HepG2 (cell line): ENCODE data around the gene PMEPA1. TPM values are rescaled to one million over a fixed set of nuclear protein-coding genes. Genes with fewer than 3 reads are reported as not detected.

Source experiments
- ATAC-seq: fragments of 200-7000 bp; cut with Tn5 transposase; 3 replicates; pipeline ENCODE4 v1.9.1; 2020; ENCODE audit warnings: mild to moderate bottlenecking, moderate library complexity
- BruUV-seq: library from RNA; stranded (reverse); fragments of 400-500 nt; replicated peaks from 2 replicates; lab custom pipeline; 2021; lab: Mats Ljungman, UMichigan
- CTCF ChIA-PET: fragments of 300-600 bp; formaldehyde crosslinking; extraction: SDS; loops from one replicate; lab custom pipeline; 2021; ENCODE audit warnings: low total read pairs, inconsistent platforms, low intra/inter-chr PET ratio; lab: Yijun Ruan, JAX
- POLR2A ChIA-PET: fragments of 350-600 bp; sonication (Branson Sonifier 250); formaldehyde crosslinking; loops from one replicate; lab custom pipeline; 2020; ENCODE audit warnings: antibody characterized with exemption, inconsistent platforms; lab: Yijun Ruan, JAX
- DNase-seq: peaks from one replicate; pipeline ENCODE4 v3.0.0-alpha.2; 2015; ENCODE audit warnings: low spot score
- FAIRE-seq: peaks from 3 replicates; lab custom pipeline; 2011; peaks lifted over from hg19 to GRCh38; lab: Jason Lieb, UNC
- H2AFZ ChIP-seq: one replicate; pipeline ENCODE4 v1.6.1; 2011; ENCODE audit warnings: low read length, inconsistent platforms
- H3K27ac ChIP-seq: fragments of 300-600 bp; 3 replicates; pipeline ENCODE4 v1.8.0; 2011; ENCODE audit warnings: mixed run types, mild to moderate bottlenecking, mixed read lengths, low read length, inconsistent platforms; ENCODE audit not compliant: insufficient read depth; ENCODE audit errors: extremely low read length
- H3K27me3 ChIP-seq, 2 experiments: fragments of 200-600 bp in 1 of 2; 2 replicates in 1 of 2; 3 replicates in 1 of 2; pipeline versions ENCODE4 v1.6.0 to v1.8.0; 2011; ENCODE audit warnings: low read length in 2 of 2, mild to moderate bottlenecking in 2 of 2, moderate library complexity in 2 of 2, inconsistent platforms in 1 of 2; ENCODE audit not compliant: insufficient read depth in 2 of 2, control insufficient read depth in 1 of 2
- H3K36me3 ChIP-seq, 2 experiments: fragments of 200-600 bp in 1 of 2; replicated peaks in 1 of 2; 2 replicates in 1 of 2; 3 replicates in 1 of 2; pipeline versions ENCODE4 v1.5.1 to v1.8.0; 2011; ENCODE audit warnings: low read length in 2 of 2, inconsistent platforms in 1 of 2; ENCODE audit not compliant: insufficient read depth in 2 of 2, control insufficient read depth in 1 of 2
- H3K4me1 ChIP-seq: 2 replicates; pipeline ENCODE4 v1.5.1; 2012; ENCODE audit warnings: low read length, inconsistent platforms; ENCODE audit not compliant: insufficient read depth
- H3K4me2 ChIP-seq: 2 replicates; pipeline ENCODE4 v1.6.0; 2011; ENCODE audit warnings: low read depth, low read length, inconsistent platforms
- H3K4me3 ChIP-seq, 3 experiments: fragments of 200-600 bp in 1 of 3; sonication (generic), shearing (Covaris generic) in 1 of 3; replicated peaks in 1 of 3; 2 replicates each; pipeline ENCODE4 v1.5.1; 2011 to 2016; ENCODE audit warnings: low read length in 3 of 3, inconsistent platforms in 2 of 3, low read depth in 2 of 3, mild to moderate bottlenecking in 2 of 3, control low read depth in 1 of 3, mixed read lengths in 1 of 3; ENCODE audit not compliant: insufficient read depth in 1 of 3
- H3K79me2 ChIP-seq: one replicate; pipeline ENCODE4 v1.6.1; 2011; ENCODE audit warnings: low read length, inconsistent platforms; ENCODE audit not compliant: insufficient read depth
- H3K9ac ChIP-seq: 2 replicates; pipeline ENCODE4 v1.6.0; 2011; ENCODE audit warnings: mild to moderate bottlenecking, low read depth, low read length, inconsistent platforms; ENCODE audit not compliant: insufficient read depth
- H3K9me3 ChIP-seq: 2 replicates; pipeline ENCODE4 v1.5.1; 2012; ENCODE audit warnings: mild to moderate bottlenecking, low read length
- H4K20me1 ChIP-seq: 2 replicates; pipeline ENCODE4 v1.6.0; 2011; ENCODE audit warnings: inconsistent platforms, mild to moderate bottlenecking, low read length, moderate library complexity; ENCODE audit not compliant: insufficient read depth
- MAFG ChIP-seq: sonication (generic); formaldehyde crosslinking; IDR thresholded peaks from 2 replicates; pipeline ENCODE4 v1.5.1; 2020; ENCODE audit warnings: mild to moderate bottlenecking, missing genetic modification reagents
- MAFK ChIP-seq, 2 experiments: IDR thresholded peaks in 1 of 2; conservative IDR thresholded peaks in 1 of 2; 2 replicates each; pipeline ENCODE4 v1.6.1; 2011; ENCODE audit warnings: improper control_type of control experiment in 2 of 2, low read length in 2 of 2
- NFE2L2 ChIP-seq: fragments of 150-350 bp; IDR thresholded peaks from 2 replicates; pipeline ENCODE4 v1.6.1; 2014; ENCODE audit warnings: low read length
- SNAI1 ChIP-seq: sonication (generic); formaldehyde crosslinking; IDR thresholded peaks from 2 replicates; pipeline ENCODE4 v1.5.0; 2020; ENCODE audit warnings: mild to moderate bottlenecking, missing genetic modification reagents, borderline replicate concordance
- WGBS: methylation state at CpG from one replicate; pipeline ENCODE4 v1.1.6; 2017; ENCODE audit warnings: low lambda C conversion rate; 5-methylcytosine and 5-hydroxymethylcytosine counted together
- in situ Hi-C: cut with HindIII; loops from 2 replicates; pipeline ENCODE4 v1.10.0; 2017; ENCODE audit warnings: low pct_unique_long_range_greater_than_20kb; ENCODE audit not compliant: extremely low pct_ligation_motif_present
- intact Hi-C: fragments of 100-400 bp; cut with micrococcal nuclease; formaldehyde crosslinking; loops from one replicate; pipeline ENCODE4 v1.10.0; 2022; ENCODE audit not compliant: unreplicated experiment
- polyA plus RNA-seq, 8 experiments: library from polyadenylated mRNA; depleted of rRNA in 3 of 8; stranded (reverse) in 7 of 8; unstranded in 1 of 8; fragments of >200 nt; fragmentation: Illumina TruSeq in 4 of 8; extraction: Trizol in 4 of 8; gene quantifications; 2 replicates each; pipeline versions ENCODE4 v1.2.1 to v1.2.3, GENCODE V29; 2011 to 2016; ENCODE audit warnings: low read depth in 4 of 8, missing spikeins in 1 of 8, mixed read lengths in 1 of 8; ENCODE audit not compliant: insufficient read depth in 1 of 8
- total RNA-seq, 5 experiments: library from RNA; depleted of rRNA; stranded (reverse); fragments of >200 nt; fragmentation: Illumina TruSeq; extraction: Trizol; gene quantifications; 2 replicates each; pipeline ENCODE4 v1.2.3, GENCODE V29; 2016; ENCODE audit warnings: low read depth in 1 of 5

PMEPA1 gene
- total and polyA plus RNA-seq, 2 of the 13 experiments (the other 11 are each of a cell fraction or from before 2014, with no cell fraction given): not detected

DNA sequence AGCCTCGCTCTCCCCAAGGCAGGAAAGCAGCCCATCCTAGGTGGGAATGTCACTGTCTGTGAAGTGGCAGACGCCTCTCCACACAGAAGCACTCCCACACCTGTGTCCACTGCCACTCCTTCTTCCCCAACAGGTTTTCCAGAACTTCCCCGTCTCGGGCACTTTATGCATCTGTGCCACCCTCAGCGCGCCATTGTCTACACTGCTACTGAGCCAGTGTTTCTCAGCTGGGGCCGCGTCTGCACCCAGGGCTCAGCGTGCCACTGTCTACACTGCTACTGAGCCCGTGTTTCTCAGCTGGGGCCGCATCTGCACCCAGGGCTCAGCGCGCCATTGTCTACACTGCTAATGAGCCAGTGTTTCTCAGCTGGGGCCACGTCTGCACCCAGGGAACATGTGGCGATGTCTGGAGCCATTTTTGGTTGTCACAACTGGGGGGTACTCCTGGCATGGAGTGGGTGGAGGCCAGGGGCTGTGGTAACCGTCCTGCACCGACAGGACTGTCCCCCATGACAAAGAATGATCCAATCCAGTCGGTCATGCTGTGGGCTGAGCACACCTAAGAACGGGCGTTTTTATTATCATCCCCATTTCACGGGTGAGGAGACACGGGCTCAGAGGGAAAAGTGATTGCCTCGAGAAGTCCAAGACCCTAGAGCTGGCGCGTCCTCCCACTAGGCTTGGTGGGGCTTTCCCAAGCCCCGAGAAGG is 47.9 kb downstream of the PMEPA1 start:
- Histone ChIP-seq H4K20me1 (no peaks in the 10 kb centered on the region), H3K4me1 (peaks cover 13% of the 10 kb centered on the region), H3K36me3 (no peaks in the 10 kb centered on the region), H2AFZ (no peak overlapping the region), H3K4me2 (no peak overlapping the region), H3K9me3 (no peaks in the 10 kb centered on the region), H3K4me3 (no peak overlapping the region), H3K27me3 (peaks cover 27 to 99% of the 10 kb centered on the region in 2 experiments), H3K9ac (no peak overlapping the region), H3K27ac (no peak overlapping the region), H3K79me2 (no peaks in the 10 kb centered on the region)
- no TSS peak for BruUV-seq
- 32% methylated on average over 26 of the region's 26 CpGs for WGBS
- no peak for FAIRE-seq
- no peak for ATAC-seq
- ChIA-PET POLR2A (no interaction called here), CTCF (no interaction called here)
- TF ChIP-seq MAFG (CRISPR knock-in tag) (no peak), NFE2L2 (no peak)
- DNase-seq: no peak
- intact Hi-C loops: no loop called here
- in situ Hi-C loops: no loop called here

DNA sequence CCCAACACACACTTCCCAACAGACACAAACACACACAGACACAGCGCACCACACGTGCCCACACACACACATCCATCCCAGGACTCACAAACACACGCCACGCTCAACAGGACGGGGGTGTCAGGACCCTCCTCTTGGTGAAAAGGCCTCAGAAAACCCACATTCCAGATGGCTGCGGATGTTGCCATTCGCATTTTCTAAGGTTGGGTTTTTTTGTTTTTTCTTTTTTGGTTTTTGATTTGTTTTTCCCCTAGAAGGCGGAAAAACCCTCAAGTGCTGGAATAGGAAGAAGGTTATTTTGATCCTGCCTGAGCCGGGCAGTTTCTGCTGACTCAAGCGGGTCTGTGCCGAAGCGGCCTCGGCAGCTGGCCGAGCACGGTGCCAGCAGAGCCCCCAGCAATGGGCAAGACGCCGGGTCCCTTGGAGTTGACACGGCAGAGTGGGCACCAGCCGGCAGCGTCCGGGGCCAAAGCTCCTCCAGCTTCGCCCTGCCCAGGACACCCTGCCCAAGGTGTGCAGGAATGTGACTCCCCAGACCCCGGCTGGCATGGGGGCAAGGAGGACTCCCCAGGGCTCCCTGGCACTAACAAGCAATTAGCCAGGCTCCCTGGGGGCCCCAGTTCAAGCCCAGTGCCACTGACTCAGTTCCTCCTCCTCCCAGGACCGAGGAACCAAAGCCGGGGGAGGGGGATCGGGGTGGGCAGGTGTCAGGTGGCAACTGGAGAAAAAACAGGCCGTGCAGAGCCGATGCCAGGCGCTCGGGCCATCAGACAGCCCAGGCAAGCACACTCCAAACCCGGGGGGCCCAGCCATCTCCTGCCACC is 48.7 kb downstream of the PMEPA1 start:
- no peaks in the 10 kb centered on the region for H4K20me1 ChIP-seq
- no peaks in the 10 kb centered on the region for H3K79me2 ChIP-seq
- peaks cover 30 to 99% of the 10 kb centered on the region in 2 experiments for H3K27me3 ChIP-seq
- intact Hi-C loops: no loop called here
- no peak overlapping the region for H2AFZ ChIP-seq
- no peak overlapping the region for H3K27ac ChIP-seq
- DNase-seq: no peak
- no peak overlapping the region for H3K4me3 ChIP-seq
- BruUV-seq: no TSS peak
- H3K4me1 ChIP-seq: peaks cover 13% of the 10 kb centered on the region
- TF ChIP-seq SNAI1: no peak
- TF ChIP-seq MAFK (conservative IDR thresholded peaks at IDR 0.05 in 1 of 2, IDR thresholded peaks at IDR 0.05 in 1 of 2; ENCODE audit: low read length in 2 of 2): peak in 1 of 2 experiments; percentile 29; a peak in 2 of 4 replicates
- TF ChIP-seq, all 625 proteins: peak for 1
- in situ Hi-C loops: no loop called here
- no peak for FAIRE-seq
- Histone ChIP-seq H3K9me3 (no peaks in the 10 kb centered on the region), H3K4me2 (no peak overlapping the region), H3K9ac (no peak overlapping the region), H3K36me3 (no peaks in the 10 kb centered on the region)
- ChIA-PET POLR2A (no interaction called here), CTCF (no interaction called here)
- ATAC-seq: no peak
- WGBS: 31% methylated on average over 23 of the region's 31 CpGs
